Stimulated activated CD8-positive, alpha-beta memory T cell treated with anti-CD3 and anti-CD28 coated beads, Interleukin-4, amount 100 ng/mL, for 4 hours (primary cell): ENCODE data around the gene MAPKBP1.

Experiments
- DNase-seq, 2 donors: peaks; one replicate each; pipeline ENCODE4 v3.0.0-alpha.2; 2020; ENCODE audit warnings: low read depth in 2 of 2, low spot score in 1 of 2

Gene MAPKBP1

DNA sequence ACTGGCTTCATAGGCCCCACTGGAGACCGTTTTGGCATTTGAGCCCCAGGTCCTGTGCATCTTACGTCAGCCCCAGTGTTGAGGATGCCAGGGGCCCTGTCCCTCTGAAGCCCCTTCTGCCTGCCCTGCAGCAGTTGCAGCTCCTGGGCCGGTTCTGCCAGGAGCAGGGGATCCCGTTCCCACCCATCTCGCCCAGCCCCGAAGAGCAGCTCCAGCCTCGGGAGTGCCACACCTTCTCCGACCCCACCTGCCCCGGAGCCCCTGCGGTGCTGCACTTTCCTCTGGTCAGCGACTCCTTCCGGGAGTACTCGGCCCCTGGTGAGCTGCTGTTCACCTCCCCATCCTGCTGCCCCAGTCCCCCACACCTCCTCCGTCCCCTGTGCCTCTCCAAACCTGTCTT is 72.9 kb downstream of the MAPKBP1 start:
- DNase-seq, result no peak

DNA sequence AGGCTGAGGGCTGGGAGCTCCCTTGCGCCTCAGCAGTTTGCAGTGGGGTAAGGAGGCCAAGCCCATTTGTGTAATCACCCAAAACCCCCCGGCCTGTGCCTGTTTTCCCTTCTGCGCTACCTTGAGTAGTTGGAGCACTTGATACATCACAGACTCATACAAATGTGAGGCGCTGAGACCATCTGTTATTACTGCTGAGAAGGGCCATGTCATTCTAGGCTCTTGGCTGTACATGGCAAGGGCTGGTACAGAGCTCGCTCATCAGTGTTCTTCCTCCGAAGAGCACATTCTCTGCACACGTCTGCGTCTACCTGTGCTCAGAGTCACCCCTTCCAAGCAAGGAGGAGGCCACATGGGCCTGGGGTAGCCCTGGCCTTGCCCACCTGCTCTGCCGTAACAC is 73.7 kb downstream of the MAPKBP1 start:
- no peak for DNase-seq

DNA sequence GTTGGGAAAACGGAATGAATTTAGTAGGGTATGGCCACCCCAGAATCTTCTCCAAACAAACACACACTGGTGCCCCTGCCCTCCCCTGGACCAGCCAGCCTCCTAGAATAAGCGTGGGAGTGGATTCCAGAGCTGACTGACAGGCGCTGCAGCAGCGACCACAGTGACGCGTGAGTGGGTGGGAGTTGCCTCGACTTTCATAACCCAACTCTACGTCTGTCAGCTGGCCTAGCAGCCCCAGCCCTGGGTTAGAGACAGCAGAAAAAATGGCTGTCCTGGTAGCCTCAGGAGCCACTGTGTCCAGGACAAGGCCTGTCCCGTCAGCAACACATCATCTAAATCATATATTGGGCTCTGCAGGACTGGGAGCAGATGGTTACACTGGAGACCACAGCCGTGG is 74.3 kb downstream of the MAPKBP1 start:
- DNase-seq, result no peak

DNA sequence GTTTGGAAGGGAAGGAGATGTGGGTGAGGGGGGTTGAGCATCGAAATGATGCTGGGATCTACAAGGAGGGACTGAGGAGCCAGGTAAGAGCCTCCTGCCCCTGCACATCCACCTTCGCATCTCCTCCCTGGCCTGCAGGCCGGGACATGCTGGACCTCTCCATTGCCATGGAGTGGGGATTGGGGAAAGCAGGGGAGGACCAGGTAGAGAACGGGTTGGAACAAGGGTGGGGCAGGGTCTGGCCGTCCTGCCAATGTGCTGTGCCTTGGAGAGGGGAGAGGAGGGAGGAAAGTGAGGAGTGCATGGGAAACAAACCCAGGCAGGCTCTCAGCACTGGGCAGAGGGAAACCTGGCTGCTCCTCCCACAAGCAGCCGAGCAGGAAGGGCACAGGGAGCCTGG is 74.9 kb downstream of the MAPKBP1 start:
- DNase-seq, result no peak

DNA sequence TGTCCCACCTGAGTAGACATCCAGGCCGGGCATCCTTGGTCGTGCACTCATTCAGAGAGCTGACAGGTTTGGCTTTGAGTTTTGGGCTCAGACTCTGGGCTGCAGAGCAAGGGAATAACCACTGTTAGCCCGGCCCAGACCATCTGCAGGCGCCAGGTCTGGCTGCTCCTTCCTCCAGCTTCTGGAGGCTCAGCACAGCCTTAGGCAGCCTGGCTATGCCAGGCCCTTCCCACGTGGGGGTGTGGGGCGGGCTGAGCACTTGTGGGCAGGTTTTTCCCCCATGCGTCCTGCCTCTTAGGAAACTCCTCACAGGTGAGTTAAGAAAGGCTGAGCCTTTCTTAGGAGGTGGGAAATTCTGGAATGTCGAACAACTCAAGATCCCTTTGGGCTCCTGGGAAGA is 75.6 kb downstream of the MAPKBP1 start:
- no peak for DNase-seq

DNA sequence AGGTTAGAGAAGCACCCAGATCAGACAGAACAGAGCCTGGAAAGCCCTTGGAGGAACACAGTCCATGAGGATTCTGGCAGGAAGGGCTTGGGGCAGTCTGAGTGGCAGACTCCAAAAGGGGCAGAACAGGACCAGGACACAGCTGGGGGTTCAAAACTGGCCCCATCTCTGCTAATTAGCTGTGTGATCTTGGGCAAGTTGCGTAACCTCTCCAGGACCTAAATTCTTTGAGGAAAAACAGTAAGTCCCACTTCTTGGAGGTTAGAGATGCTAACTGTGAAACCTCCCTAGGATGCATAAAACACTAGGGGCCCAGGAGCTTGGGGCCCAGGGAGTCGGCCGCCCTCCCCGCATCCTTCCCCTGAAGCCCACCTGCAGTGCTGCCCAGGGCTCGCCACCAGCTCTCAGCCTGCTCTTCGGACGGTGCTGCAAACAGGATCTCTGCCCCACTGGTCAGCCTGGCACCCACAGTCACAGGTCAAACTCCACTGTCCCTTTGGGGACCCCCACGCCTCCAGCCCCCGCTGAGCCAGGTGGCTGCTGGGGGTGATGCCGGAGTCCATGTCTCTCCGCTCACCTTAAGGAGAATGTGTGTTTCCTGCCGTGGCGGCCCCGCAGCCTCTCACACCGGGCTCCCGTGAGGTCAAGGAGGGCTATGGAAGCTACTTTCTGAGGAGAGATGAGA is 76.3 kb downstream of the MAPKBP1 start:
- no peak for DNase-seq

DNA sequence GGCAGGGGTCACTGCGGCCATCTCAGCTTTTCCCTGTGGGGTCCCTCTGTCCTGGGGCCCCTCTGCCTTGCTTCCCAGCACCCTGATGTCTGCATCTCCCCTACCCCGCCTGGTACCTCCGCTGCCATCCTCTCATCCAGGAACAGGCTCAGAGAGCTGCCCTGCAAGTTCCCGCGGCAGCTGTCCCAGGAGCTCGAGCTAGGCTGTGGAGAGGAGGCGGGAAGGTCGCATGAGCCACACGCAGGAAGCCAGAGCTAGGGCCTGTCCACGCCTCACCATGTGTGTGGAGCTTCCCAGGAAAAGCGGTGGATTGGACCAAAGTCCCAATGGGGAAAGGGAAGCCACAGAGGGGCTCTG is 76.9 kb downstream of the MAPKBP1 start:
- DNase-seq, result no peak

DNA sequence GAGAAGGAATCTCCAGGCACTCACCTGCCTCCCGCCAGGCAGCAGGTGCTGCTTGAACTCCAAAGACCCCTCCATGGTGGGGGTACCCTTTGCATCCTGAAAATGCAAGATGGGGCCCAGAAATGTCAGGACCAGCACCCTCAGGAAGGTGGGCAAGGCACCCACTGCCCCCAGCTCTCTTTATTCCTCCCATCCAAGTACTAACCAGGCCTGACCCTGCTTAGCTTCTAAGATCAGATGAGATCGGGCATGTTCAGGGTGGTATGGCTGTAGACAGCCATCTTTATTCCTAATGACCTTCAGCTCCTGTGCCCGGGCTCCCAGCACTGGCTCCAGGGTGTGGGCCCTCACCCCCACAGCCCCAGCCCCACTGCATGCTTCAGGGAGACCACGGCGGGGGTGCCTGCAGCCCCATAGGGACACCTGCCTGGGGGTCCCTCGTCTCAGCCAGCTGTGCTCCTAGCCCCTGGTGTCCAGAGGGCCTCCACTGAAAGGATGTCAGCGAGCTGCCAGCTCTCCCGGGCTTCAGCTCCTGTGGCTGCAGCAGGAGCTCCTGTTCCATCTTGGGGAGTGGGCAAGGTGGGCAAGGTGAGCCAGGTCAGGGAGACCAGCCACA is 77.6 kb downstream of the MAPKBP1 start:
- DNase-seq, result no peak

DNA sequence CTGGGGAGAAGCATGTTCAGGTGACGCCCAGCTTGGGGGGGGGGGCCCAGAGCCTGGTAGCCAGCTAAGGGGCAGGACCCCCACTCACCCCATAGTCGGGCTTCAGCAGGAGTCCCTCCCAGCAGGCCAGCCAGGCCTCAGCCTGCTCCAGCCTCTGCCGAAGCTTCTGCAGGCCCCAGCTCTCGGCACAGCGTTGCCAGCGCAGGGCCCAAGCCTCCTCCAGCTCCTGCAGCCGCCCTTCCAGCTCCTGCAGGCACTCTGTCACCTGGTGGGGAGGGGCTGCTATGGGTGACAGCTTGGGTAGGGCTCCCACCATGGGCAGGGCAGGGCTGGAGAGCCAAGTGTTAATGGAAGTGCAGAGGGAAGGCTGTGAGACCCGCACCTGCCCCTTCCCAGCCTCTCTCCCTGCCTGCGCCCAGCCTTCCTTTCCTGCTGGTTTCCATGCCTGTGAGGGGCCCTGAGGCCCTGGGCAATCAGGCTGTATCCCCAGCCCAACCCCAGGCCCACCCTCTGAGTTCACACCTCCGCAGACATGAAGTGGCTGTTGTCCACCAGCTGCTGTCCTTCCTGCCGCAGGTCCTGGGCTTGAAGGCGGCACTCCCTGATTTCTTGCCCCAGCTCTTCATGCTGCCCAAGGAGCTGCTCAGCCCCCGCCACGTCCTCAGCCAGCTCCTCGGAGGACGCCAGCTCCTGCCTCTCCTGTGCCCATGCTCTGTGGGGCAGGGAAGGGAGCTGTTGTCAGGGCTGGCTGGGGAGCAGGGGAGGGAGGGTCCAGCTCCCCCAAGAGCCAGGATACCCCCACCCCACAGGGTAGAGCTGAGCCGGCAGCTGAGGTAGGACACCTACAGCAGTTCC is 78.7 kb downstream of the MAPKBP1 start:
- no peak for DNase-seq

DNA sequence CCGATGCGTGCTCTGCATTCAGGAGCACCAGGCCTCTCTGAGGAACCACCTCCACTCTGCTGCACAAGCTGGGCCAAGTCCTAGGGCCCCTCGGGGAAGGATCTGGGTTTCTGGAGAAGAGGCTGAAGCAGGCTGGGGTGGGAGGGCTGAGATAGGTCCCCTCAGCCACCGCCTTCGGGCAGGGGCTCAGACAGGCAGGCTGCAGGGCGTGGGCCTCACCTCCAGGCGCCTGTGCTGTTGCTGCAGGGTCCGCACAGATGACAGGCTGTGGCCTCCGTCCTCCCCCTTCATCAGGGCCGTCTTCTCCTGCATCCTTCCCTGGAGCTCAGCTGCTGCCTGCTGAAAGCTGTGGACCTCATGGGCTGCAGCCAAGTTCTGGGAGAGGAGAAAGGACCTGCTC is 79.5 kb downstream of the MAPKBP1 start:
- DNase-seq, result no peak

DNA sequence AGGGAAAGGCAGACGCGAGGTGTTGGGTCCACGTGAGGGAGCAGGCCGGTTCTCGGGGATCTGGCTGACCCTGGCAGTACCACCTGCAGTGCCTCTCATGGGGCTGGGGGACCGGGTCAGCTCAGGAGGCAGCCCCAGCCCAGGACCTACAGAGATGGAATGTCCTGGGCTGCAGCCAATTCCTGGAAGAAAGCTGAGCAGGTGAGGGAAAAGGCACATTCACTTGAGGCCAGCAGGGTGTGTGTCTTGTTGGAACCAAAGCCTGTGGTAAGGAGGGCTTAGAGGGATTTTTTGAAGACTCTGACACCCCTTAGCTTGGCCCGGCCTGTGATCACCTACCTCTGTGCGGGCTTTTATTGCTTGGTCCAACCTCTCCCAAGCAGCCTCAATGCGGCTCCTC is 80.2 kb downstream of the MAPKBP1 start:
- DNase-seq, result no peak

DNA sequence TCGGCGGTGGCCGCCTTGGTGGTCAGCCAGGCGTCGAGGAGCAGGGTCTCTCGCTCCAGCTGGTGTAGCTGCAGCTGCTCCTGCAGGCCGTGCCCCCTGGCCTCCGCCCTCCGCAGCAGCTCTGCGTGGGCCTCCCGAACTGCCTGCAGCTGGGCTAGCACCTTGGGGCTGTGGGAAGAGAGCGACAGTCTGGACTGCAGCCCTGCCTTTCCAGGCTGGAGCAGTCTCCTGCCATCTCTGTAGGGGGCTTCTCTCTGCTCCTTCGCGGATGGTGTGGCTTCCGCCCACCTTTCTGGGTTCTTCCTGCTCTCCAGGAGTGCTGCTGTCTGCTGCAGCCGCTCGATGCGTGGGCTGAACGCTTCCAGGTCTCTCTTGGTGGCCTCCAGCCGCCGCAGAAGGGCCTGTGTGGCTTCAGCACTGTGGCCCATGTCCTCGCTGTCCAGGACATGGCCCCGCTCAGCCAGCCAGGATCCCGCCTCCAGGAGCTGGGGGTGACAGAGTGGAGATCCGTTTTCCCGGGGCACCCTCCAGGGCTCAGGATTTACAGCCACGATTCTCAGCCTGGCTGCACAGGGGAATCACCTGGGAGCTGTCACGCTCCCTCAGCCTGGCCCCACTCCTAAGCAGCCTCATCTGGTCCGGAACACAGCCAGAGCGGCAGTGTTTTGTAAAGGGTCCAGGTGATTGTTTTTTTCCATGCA is 81.1 kb downstream of the MAPKBP1 start:
- no peak for DNase-seq

DNA sequence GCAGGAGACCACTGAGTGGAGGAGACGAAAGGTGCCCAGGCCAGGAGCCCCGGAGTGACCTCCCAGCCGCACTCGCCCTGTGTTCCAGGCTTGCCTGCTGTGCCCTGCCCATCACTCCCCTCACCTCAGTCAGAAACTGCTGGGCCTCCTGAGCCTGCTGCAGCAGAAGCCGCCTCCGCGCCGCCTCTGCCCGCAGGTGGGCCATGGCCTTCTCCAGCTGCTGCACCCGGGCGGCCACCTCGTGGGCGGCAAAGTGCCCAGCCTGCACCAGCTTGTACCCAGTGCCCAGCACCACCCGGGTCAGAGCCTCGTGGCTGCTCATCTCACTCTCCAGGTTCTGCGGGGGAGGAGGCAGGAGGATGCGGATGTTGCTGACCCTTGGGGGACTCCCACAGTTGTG is 82.0 kb downstream of the MAPKBP1 start:
- DNase-seq, result no peak

DNA sequence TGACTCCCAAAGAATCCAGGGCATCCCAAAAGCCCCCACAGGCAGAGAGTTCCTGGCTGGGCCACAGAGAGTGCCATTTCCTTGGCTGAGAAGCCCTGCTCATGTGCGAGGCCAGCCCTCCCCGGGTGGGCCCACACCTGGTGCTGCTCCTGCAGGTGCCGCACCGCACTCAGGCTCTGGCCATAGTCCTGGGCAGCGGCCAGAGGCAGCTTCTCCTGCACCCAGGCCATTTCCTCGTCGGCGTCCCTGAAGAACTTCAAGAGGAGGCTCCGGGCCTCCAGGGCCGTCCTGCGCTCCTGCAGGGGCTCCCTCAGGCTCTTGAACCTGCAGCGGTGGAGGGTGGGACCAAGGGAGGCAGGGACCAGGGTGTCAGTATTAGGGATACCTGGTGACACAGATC is 82.4 kb downstream of the MAPKBP1 start:
- DNase-seq, result no peak

DNA sequence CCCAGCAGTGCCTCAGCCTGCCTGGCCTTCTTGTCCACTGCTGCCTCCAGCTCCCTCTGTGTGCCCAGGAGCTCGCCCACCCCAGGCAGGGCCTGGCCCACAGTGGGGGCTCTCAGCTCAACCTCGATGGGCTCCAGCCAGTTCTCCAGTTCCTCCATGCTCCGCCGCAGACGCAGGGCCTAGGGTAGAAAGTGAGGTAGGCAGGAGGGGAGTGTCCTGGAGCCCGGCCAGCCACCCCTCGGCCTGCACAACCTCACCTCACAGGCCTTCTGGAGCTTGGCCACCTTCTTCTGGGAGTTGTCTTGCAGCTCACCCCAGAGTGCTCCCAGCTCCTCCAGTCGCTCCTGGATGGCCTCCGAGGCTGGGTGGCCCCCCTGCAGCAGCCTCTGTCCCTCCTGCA is 83.0 kb downstream of the MAPKBP1 start:
- no peak for DNase-seq

DNA sequence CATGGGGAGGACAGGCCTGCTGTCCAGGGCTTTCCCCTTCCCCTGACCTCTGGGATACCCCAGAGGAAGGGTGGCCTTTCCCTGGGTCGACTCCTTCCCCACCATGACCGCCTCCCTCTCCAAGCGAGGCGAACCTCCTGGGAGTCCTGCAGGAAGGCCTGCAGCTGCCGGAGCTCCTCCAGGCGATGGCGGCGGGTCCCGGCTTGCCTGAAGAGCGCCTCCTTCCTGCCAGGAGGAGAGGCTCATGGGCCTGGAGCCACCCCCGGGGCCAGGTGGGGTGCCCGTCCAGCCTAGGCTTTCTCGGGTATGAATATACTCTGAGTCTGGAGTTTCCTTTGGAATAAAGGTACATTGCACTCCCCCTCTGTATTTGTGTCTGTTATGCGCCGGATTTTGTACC is 84.5 kb downstream of the MAPKBP1 start:
- no peak for DNase-seq

DNA sequence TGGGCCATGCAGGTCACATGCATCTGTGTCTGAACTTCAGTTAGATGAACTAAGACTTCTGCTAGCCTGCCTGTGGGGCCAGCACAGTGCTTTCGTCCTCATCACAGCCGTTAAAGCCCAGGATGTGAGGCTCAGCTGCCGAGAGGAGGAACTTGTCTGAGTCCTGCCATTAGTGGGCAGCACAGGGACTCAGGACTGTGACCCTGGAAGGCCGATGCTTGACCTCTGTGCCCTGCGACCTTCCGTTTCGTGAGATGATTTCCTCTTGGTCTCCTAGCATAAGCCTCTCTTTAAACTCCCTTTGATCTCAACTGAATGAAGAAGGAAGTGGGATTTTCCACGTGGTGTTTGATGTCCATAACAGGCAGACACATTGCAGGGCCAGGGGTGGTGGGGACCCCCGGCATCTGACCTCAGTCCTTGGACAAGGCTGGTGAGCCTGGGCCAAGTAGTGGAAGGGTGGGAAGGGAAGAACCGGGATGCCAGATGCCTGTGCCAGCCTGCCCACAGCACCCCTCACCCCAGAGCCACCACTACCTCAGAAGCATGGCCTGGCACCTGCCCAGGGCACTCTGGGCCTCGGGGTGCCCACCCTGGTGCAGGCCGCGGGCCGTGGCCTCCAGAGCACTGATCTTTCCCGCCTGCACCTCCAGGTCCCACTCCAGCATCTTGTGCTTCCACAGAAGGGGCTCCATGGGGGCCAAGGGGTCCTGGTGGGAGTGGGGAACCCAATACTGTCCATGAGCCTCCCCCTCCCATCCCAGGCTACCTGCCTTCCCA is 86.0 kb downstream of the MAPKBP1 start:
- DNase-seq, result no peak

DNA sequence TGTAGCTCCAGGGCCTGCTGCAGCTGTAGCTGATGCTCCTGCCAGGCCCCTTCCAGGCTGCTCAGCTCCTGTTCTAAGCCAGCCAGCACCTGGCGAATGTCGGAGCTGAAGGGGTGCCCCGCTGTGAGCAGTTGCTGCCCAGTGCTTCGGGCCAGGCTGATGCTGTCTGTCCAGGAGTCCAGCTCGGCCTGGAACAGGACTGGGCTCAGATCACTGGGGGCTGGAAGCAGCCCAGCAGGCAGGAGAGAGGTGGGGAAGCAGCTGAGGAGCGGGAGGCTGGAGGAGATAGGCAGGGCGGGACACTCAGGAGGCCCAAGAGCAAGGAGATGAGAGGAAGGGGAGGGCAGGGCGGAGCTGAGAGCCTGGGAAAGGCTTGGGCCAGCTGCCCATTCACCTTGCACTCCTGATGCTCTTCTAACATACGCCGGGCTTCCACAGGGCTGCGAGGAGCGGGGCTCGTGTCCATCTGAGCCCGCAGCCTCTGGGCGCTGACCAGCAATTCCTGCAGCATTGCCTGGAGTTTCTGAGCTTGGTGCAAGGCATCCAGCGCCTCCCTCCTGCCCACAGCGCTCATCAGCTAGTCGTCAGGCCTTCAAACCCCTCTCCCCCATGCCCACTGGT is 87.6 kb downstream of the MAPKBP1 start:
- no peak for DNase-seq

DNA sequence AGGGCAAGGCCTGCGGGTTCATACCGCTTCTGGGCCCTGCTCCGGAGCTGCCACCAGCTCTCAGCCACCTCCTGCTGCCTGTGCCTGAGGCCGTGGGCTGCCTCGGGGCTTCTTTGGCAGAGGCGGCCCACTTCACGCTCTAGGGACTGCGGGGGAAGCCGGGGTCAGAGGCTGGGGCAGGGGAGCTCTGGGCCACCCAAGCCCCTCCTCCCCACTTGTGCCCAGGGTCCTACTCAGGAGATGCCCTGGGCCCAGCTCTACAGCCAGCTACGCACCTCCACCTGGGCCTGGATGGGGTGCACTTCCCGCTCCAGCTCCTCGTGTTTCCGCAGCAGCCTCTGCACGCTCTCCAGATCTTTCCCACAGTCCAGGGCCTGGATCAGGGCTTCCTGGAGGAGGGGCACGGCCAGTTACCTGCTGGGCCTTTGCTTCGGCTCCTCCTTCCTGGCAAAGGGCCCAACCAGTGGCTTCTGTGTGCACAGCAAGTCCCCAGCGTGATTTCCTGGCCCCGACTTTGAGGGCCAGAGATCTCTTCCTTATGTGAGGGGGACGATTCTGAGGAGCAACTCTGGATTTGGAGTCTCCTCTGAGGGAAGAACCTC is 88.3 kb downstream of the MAPKBP1 start:
- DNase-seq, result no peak

DNA sequence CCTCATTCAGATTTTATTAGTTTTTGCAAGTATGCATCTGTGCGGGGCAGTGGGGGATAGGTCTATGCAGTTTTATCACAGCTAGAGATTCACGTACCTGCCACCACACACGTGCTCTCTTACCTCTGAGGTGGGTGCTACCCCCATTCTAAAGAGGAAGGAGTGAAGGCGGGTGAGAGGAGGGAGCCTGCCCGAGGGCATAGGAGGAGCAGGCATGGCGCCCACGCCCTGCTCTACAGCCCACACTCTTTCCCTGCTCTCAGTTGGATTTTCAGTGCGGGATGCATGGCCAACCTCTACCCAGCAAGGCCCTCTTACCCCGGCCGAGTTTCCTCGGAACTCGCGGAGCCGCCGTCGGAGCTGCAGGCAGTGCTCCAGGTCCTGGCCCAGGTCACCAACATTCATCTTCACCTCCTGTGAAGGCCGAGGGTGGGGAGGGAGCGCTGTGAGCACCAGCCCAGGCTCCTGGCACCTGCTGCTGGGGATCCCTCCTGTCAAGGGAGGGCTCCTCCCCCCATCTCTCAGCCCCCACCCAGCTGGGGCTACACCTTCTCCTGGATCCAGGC is 91.3 kb downstream of the MAPKBP1 start:
- no peak for DNase-seq
